HCT116 (cell line): ENCODE results near the gene OPRD1. TPM values are rescaled to one million over a fixed set of nuclear protein-coding genes. Genes with fewer than 3 reads are reported as not detected.

ENCODE experiments used
- ATAC-seq: fragments of 200-7000 bp; cut with Tn5 transposase; 2 replicates; pipeline ENCODE4 v1.9.1; 2020; ENCODE audit warnings: mild to moderate bottlenecking, moderate library complexity
- BruUV-seq: library from RNA; stranded (reverse); fragments of 400-500 nt; replicated peaks from 2 replicates; lab custom pipeline; 2021; lab: Mats Ljungman, UMichigan
- CTCF ChIA-PET: fragments of 300-600 bp; sonication (Branson Sonifier 250); formaldehyde crosslinking; loops from one replicate; lab custom pipeline; 2021; ENCODE audit warnings: antibody characterized with exemption; lab: Charles Lee
- POLR2A ChIA-PET: fragments of 300-600, 350-600 bp; sonication (Branson Sonifier 250); formaldehyde crosslinking; loops from one replicate; lab custom pipeline; 2021; ENCODE audit warnings: antibody characterized with exemption; lab: Charles Lee
- RAD21 ChIA-PET, 2 experiments: fragments of 300-600 bp; sonication (Branson Sonifier 250); formaldehyde crosslinking; loops; one replicate each; lab custom pipeline; 2023; ENCODE audit warnings: low total read pairs in 2 of 2; ENCODE audit not compliant: uncharacterized antibody in 2 of 2, unreplicated experiment in 2 of 2, low non-redundant PET in 1 of 2; lab: Charles Lee
- DNase-seq: peaks from one replicate; pipeline ENCODE4 v3.0.0-alpha.2; 2010; ENCODE audit warnings: low read depth, low spot score
- H2AFZ ChIP-seq: fragments of 200-600 bp; shearing (Covaris generic), sonication (generic); 2 replicates; pipeline ENCODE4 v1.6.1; 2017; ENCODE audit warnings: low read depth, mixed run types, mixed read lengths, antibody characterized with exemption, low read length; ENCODE audit not compliant: poor library complexity, severe bottlenecking
- H3K27ac ChIP-seq: 2 replicates; pipeline ENCODE4 v1.5.1; 2012; ENCODE audit warnings: low read depth, low read length
- H3K27me3 ChIP-seq: fragments of 200-600 bp; sonication (generic); 2 replicates; pipeline ENCODE4 v1.6.1; 2016; ENCODE audit warnings: mixed run types, low read length, mixed read lengths; ENCODE audit not compliant: insufficient read depth
- H3K36me3 ChIP-seq, 2 experiments: fragments of 200-500 bp in 1 of 2; fragments of 200-600 bp in 1 of 2; sonication (Bioruptor generic) in 1 of 2; sonication (generic) in 1 of 2; 2 replicates each; pipeline versions ENCODE4 v1.5.1 to v1.6.1; 2014 to 2016; ENCODE audit warnings: low read length in 2 of 2, inconsistent platforms in 1 of 2, mixed read lengths in 1 of 2, mixed run types in 1 of 2; ENCODE audit not compliant: insufficient read depth in 2 of 2, control insufficient read depth in 1 of 2
- H3K4me1 ChIP-seq, 2 experiments: fragments of 200-600 bp in 1 of 2; sonication (generic) in 1 of 2; 2 replicates each; pipeline versions ENCODE4 v1.5.1 to v1.6.1; 2012 to 2017; ENCODE audit warnings: low read length in 2 of 2, inconsistent platforms in 1 of 2, mild to moderate bottlenecking in 1 of 2, mixed read lengths in 1 of 2, mixed run types in 1 of 2, moderate library complexity in 1 of 2; ENCODE audit not compliant: insufficient read depth in 2 of 2, control insufficient read depth in 1 of 2
- H3K4me2 ChIP-seq: fragments of 200-600 bp; sonication (generic); 2 replicates; pipeline ENCODE4 v1.6.1; 2017; ENCODE audit warnings: mixed run types, low read length, mixed read lengths
- H3K4me3 ChIP-seq, 2 experiments: fragments of 200-600 bp in 1 of 2; sonication (generic) in 1 of 2; replicated peaks in 1 of 2; 2 replicates each; pipeline ENCODE4 v1.5.1; 2011 to 2016; ENCODE audit warnings: low read length in 2 of 2, control low read depth in 1 of 2, low read depth in 1 of 2, mild to moderate bottlenecking in 1 of 2, mixed read lengths in 1 of 2, mixed run types in 1 of 2
- H3K79me2 ChIP-seq: fragments of 200-600 bp; sonication (generic); 2 replicates; pipeline ENCODE4 v1.6.1; 2017; ENCODE audit warnings: mild to moderate bottlenecking, mixed run types, low read length, moderate library complexity, mixed read lengths; ENCODE audit not compliant: insufficient read depth
- H3K9ac ChIP-seq: fragments of 200-600 bp; sonication (generic); 2 replicates; pipeline ENCODE4 v1.6.1; 2016; ENCODE audit warnings: low read length, mixed read lengths
- H3K9me2 ChIP-seq: fragments of 200-600 bp; sonication (generic), shearing (Covaris generic); 2 replicates; pipeline ENCODE4 v1.6.1; 2017; ENCODE audit warnings: mixed run types, mild to moderate bottlenecking, moderate library complexity; ENCODE audit not compliant: insufficient read depth
- H3K9me3 ChIP-seq, 2 experiments: fragments of 200-500 bp in 1 of 2; fragments of 200-600 bp in 1 of 2; sonication (Bioruptor generic) in 1 of 2; sonication (generic) in 1 of 2; 2 replicates each; pipeline ENCODE4 v1.6.1; 2014 to 2017; ENCODE audit warnings: low read length in 2 of 2, mixed read lengths in 2 of 2, inconsistent platforms in 1 of 2, low read depth in 1 of 2, mild to moderate bottlenecking in 1 of 2, mixed run types in 1 of 2, moderate library complexity in 1 of 2; ENCODE audit not compliant: control insufficient read depth in 1 of 2, insufficient read depth in 1 of 2
- H4K20me1 ChIP-seq: fragments of 200-600 bp; sonication (generic), shearing (Covaris generic); 2 replicates; pipeline ENCODE4 v1.6.1; 2017; ENCODE audit warnings: mixed run types, mild to moderate bottlenecking, moderate library complexity; ENCODE audit not compliant: insufficient read depth
- ELF1 ChIP-seq: IDR thresholded peaks from 2 replicates; pipeline ENCODE4 v1.6.1; 2012; ENCODE audit warnings: low read depth, borderline replicate concordance
- EZH2phosphoT487 ChIP-seq: fragments of 200-600 bp; IDR thresholded peaks from 2 replicates; pipeline ENCODE4 v1.6.1; 2018; ENCODE audit warnings: antibody characterized with exemption, borderline replicate concordance
- FOSL1 ChIP-seq: IDR thresholded peaks from 2 replicates; pipeline ENCODE4 v1.6.1; 2012; ENCODE audit warnings: low read depth
- JUND ChIP-seq: IDR thresholded peaks from 2 replicates; pipeline ENCODE4 v1.6.1; 2012
- POLR2A ChIP-seq: IDR thresholded peaks from 2 replicates; pipeline ENCODE4 v1.7.0; 2011; ENCODE audit warnings: borderline replicate concordance; ENCODE audit not compliant: insufficient read depth, insufficient read length; ENCODE audit errors: extremely low read depth
- RAD21 ChIP-seq: IDR thresholded peaks from 2 replicates; pipeline ENCODE4 v1.6.1; 2012; ENCODE audit warnings: low read depth, mild to moderate bottlenecking
- SIN3A ChIP-seq: IDR thresholded peaks from 2 replicates; pipeline ENCODE4 v1.6.1; 2012; ENCODE audit warnings: low read depth
- TCF7L2 ChIP-seq: IDR thresholded peaks from 2 replicates; pipeline ENCODE4 v1.7.0; 2011; ENCODE audit warnings: borderline replicate concordance, inconsistent platforms; ENCODE audit not compliant: insufficient read depth, insufficient read length; ENCODE audit errors: extremely low read depth
- YY1 ChIP-seq: IDR thresholded peaks from 2 replicates; pipeline ENCODE4 v1.6.1; 2011; ENCODE audit warnings: low read length, low read depth, moderate library complexity, mild to moderate bottlenecking; ENCODE audit not compliant: insufficient replicate concordance; ENCODE audit errors: extremely low read depth
- ZFX ChIP-seq: fragments of 450-650 bp; IDR thresholded peaks from 2 replicates; pipeline ENCODE4 v1.6.1; 2017
- intact Hi-C: fragments of 100-400 bp; cut with micrococcal nuclease; formaldehyde crosslinking; loops from 2 replicates; pipeline ENCODE4 v1.10.0; 2022
- total RNA-seq: library from RNA; stranded (reverse); gene quantifications from one replicate; pipeline ENCODE4 v1.2.1, GENCODE V29; 2021; ENCODE audit not compliant: unreplicated experiment
- TF ChIP-seq, protein P1 (sequence below): IDR thresholded peaks from 2 replicates; pipeline ENCODE4 v1.6.1; 2011; ENCODE audit warnings: mild to moderate bottlenecking, low read length, moderate library complexity; ENCODE audit not compliant: insufficient replicate concordance; ENCODE audit errors: extremely low read depth
- TF ChIP-seq, protein P2 (sequence below): IDR thresholded peaks from 2 replicates; pipeline ENCODE4 v1.6.1; 2012
- TF ChIP-seq, protein P3 (sequence below): IDR thresholded peaks from 2 replicates; pipeline ENCODE4 v1.6.1; 2012; ENCODE audit warnings: low read depth

OPRD1 gene
- total RNA-seq, 1 experiment from 2014 or later, result not detected

DNA sequence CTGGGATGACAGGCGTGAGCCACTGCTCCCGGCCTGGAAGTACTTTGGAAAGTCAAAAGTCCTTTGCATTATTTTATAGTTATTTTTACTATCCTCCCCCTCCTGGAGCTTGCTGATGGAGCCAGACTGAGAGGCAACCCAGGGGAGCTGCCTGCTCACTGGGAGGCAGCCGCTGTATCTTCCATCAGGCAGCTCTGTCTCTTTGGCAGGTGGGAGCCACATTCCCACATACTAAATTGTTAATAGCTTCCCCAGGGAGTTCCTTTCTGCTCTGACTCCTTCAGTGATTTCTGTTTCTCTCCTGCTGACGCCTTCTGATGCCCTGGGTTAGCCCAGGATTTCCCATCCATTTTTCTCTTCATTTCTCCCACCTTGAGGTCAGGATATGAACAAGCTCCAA is 4.9 kb upstream of the OPRD1 start (continued):
- TF ChIP-seq EZH2phosphoT487, result no peak

DNA sequence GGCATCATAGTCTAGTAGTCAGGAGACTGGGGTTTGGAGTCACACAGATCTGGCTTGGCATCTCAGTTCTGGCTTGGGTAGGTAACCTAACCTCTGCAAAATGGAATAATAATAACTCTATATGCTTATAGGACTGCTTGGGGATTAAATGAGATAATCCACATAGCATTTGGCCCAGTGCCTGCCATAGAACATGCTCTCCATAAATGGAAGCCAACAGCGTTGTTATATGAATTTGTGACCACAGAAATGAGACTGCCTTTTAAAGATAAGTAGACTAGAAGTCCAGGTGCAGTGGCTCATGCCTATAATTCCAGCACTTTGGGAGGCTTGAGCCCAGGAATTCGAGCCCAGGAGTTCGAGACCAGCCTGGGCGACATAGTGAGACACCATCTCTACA is 4.0 kb upstream of the OPRD1 start:
- H3K4me1 ChIP-seq, result no peaks in the 10 kb centered on the region

More for the DNA sequence above, 4.0 kb upstream of the OPRD1 start:
- CTCF ChIA-PET, result no interaction called here
- Histone ChIP-seq H3K27ac (no peak overlapping the region), H4K20me1 (no peaks in the 10 kb centered on the region), H3K9ac (no peak overlapping the region), H3K9me3 (no peaks in the 10 kb centered on the region), H3K36me3 (no peaks in the 10 kb centered on the region), H2AFZ (no peak overlapping the region), H3K4me2 (no peak overlapping the region), H3K79me2 (no peaks in the 10 kb centered on the region), H3K9me2 (no peaks in the 10 kb centered on the region), H3K27me3 (0 out of 2 replicates have a peak, but pooled peaks cover 4% of the 10 kb centered on the region), H3K4me3 (no peak overlapping the region)
- RAD21 ChIA-PET, result no interaction called here
- POLR2A ChIA-PET, result no interaction called here
- BruUV-seq, result no TSS peak
- intact Hi-C loops, result no loop called here
- DNase-seq (no peak), ATAC-seq (no peak)
- TF ChIP-seq YY1 (no peak), TCF7L2 (no peak), ZFX (no peak), RAD21 (no peak), JUND (no peak), EZH2phosphoT487 (no peak), ELF1 (no peak), FOSL1 (no peak), POLR2A (no peak), SIN3A (no peak)
- TF ChIP-seq, protein P1, sequence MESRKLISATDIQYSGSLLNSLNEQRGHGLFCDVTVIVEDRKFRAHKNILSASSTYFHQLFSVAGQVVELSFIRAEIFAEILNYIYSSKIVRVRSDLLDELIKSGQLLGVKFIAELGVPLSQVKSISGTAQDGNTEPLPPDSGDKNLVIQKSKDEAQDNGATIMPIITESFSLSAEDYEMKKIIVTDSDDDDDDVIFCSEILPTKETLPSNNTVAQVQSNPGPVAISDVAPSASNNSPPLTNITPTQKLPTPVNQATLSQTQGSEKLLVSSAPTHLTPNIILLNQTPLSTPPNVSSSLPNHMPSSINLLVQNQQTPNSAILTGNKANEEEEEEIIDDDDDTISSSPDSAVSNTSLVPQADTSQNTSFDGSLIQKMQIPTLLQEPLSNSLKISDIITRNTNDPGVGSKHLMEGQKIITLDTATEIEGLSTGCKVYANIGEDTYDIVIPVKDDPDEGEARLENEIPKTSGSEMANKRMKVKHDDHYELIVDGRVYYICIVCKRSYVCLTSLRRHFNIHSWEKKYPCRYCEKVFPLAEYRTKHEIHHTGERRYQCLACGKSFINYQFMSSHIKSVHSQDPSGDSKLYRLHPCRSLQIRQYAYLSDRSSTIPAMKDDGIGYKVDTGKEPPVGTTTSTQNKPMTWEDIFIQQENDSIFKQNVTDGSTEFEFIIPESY, result no peak
- TF ChIP-seq, protein P2, sequence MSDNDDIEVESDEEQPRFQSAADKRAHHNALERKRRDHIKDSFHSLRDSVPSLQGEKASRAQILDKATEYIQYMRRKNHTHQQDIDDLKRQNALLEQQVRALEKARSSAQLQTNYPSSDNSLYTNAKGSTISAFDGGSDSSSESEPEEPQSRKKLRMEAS, result no peak
- TF ChIP-seq, protein P3, sequence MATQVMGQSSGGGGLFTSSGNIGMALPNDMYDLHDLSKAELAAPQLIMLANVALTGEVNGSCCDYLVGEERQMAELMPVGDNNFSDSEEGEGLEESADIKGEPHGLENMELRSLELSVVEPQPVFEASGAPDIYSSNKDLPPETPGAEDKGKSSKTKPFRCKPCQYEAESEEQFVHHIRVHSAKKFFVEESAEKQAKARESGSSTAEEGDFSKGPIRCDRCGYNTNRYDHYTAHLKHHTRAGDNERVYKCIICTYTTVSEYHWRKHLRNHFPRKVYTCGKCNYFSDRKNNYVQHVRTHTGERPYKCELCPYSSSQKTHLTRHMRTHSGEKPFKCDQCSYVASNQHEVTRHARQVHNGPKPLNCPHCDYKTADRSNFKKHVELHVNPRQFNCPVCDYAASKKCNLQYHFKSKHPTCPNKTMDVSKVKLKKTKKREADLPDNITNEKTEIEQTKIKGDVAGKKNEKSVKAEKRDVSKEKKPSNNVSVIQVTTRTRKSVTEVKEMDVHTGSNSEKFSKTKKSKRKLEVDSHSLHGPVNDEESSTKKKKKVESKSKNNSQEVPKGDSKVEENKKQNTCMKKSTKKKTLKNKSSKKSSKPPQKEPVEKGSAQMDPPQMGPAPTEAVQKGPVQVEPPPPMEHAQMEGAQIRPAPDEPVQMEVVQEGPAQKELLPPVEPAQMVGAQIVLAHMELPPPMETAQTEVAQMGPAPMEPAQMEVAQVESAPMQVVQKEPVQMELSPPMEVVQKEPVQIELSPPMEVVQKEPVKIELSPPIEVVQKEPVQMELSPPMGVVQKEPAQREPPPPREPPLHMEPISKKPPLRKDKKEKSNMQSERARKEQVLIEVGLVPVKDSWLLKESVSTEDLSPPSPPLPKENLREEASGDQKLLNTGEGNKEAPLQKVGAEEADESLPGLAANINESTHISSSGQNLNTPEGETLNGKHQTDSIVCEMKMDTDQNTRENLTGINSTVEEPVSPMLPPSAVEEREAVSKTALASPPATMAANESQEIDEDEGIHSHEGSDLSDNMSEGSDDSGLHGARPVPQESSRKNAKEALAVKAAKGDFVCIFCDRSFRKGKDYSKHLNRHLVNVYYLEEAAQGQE, result no peak
